IMR-90 (cell line): ENCODE data around the gene PRDM1. TPM values are rescaled to one million over a fixed set of nuclear protein-coding genes. Genes with fewer than 3 reads are reported as not detected.

ENCODE experiments used
- ATAC-seq: fragments of 200-7000 bp; cut with Tn5 transposase; 2 replicates; pipeline ENCODE4 v1.9.1; 2020; ENCODE audit warnings: low read depth, mild to moderate bottlenecking, moderate library complexity
- BruUV-seq: library from RNA; stranded (reverse); fragments of 400-500 nt; replicated peaks from 2 replicates; lab custom pipeline; 2021; lab: Mats Ljungman, UMichigan
- CTCF ChIA-PET: fragments of 300-600 bp; formaldehyde crosslinking; extraction: SDS; loops from one replicate; lab custom pipeline; 2021; ENCODE audit warnings: antibody characterized with exemption; lab: Yijun Ruan, JAX
- POLR2A ChIA-PET: fragments of 300-600 bp; sonication (Branson Sonifier 250); formaldehyde crosslinking; loops from one replicate; lab custom pipeline; 2022; ENCODE audit warnings: antibody characterized with exemption; ENCODE audit not compliant: unreplicated experiment; lab: Charles Lee
- DNase-seq: peaks from one replicate; pipeline ENCODE4 v3.0.0; 2013
- H2AFZ ChIP-seq: replicated peaks from 2 replicates; pipeline ENCODE3; 2013; ENCODE audit warnings: low read length, mild to moderate bottlenecking; ENCODE audit not compliant: poor library complexity
- H2AK5ac ChIP-seq: 2 replicates; pipeline ENCODE4 v1.6.1; 2013; ENCODE audit warnings: low read depth, low read length, inconsistent platforms
- H2AK9ac ChIP-seq: replicated peaks from 2 replicates; pipeline ENCODE3; 2013; ENCODE audit warnings: mild to moderate bottlenecking, low read depth, low read length, moderate library complexity; ENCODE audit not compliant: poor library complexity
- H2BK120ac ChIP-seq: 2 replicates; pipeline ENCODE4 v1.6.1; 2013; ENCODE audit warnings: low read depth, low read length, inconsistent platforms
- H2BK15ac ChIP-seq: 3 replicates; pipeline ENCODE4 v1.6.1; 2013; ENCODE audit warnings: low read depth, low read length, inconsistent platforms
- H2BK20ac ChIP-seq: 2 replicates; pipeline ENCODE4 v1.6.1; 2013; ENCODE audit warnings: low read depth, mild to moderate bottlenecking, inconsistent platforms, low read length, moderate library complexity
- H2BK5ac ChIP-seq: 2 replicates; pipeline ENCODE4 v1.6.1; 2013; ENCODE audit warnings: mild to moderate bottlenecking, low read depth, low read length, inconsistent platforms; ENCODE audit not compliant: poor library complexity, severe bottlenecking
- H3K14ac ChIP-seq: replicated peaks from 2 replicates; pipeline ENCODE4 v1.6.1; 2013; ENCODE audit warnings: low read depth, low read length, inconsistent platforms
- H3K18ac ChIP-seq: 2 replicates; pipeline ENCODE4 v1.6.1; 2013; ENCODE audit warnings: low read depth, low read length, control low read depth
- H3K23ac ChIP-seq: 2 replicates; pipeline ENCODE4 v1.6.1; 2013; ENCODE audit warnings: low read depth, low read length, inconsistent platforms
- H3K27ac ChIP-seq: 2 replicates; pipeline ENCODE4 v1.5.1; 2013; ENCODE audit warnings: mild to moderate bottlenecking, control low read depth, low read length; ENCODE audit not compliant: insufficient read depth
- H3K27me3 ChIP-seq: 2 replicates; pipeline ENCODE4 v1.6.1; 2013; ENCODE audit warnings: low read length; ENCODE audit not compliant: control insufficient read depth, insufficient read depth
- H3K36me3 ChIP-seq: 2 replicates; pipeline ENCODE4 v1.6.1; 2013; ENCODE audit warnings: low read length, mixed read lengths; ENCODE audit not compliant: control insufficient read depth, insufficient read depth
- H3K4ac ChIP-seq: 2 replicates; pipeline ENCODE4 v1.6.1; 2013; ENCODE audit warnings: low read depth, low read length, inconsistent platforms
- H3K4me1 ChIP-seq: 2 replicates; pipeline ENCODE4 v1.6.1; 2013; ENCODE audit warnings: low read length, mixed read lengths; ENCODE audit not compliant: control insufficient read depth, insufficient read depth
- H3K4me2 ChIP-seq: 2 replicates; pipeline ENCODE4 v1.6.1; 2013; ENCODE audit warnings: low read depth, mild to moderate bottlenecking, control low read depth, low read length, moderate library complexity
- H3K4me3 ChIP-seq: 2 replicates; pipeline ENCODE4 v1.5.1; 2013; ENCODE audit warnings: low read depth, mild to moderate bottlenecking, control low read depth, low read length, moderate library complexity; ENCODE audit not compliant: insufficient read depth
- H3K56ac ChIP-seq: 2 replicates; pipeline ENCODE4 v1.6.1; 2013; ENCODE audit warnings: low read length, inconsistent platforms; ENCODE audit not compliant: insufficient read depth; ENCODE audit errors: extremely low read depth
- H3K79me1 ChIP-seq, 2 experiments: 2 replicates each; pipeline ENCODE4 v1.6.1; 2013; ENCODE audit warnings: low read length in 2 of 2, inconsistent platforms in 1 of 2, low read depth in 1 of 2
- H3K9ac ChIP-seq: 2 replicates; pipeline ENCODE4 v1.6.1; 2013; ENCODE audit warnings: low read depth, low read length, control low read depth
- H3K9me1 ChIP-seq: 2 replicates; pipeline ENCODE4 v1.6.1; 2013; ENCODE audit warnings: low read length, inconsistent platforms; ENCODE audit not compliant: insufficient read depth
- H3K9me3 ChIP-seq: 2 replicates; pipeline ENCODE4 v1.6.1; 2013; ENCODE audit warnings: low read length; ENCODE audit not compliant: control insufficient read depth, insufficient read depth
- H4K20me1 ChIP-seq: 2 replicates; pipeline ENCODE4 v1.6.1; 2013; ENCODE audit warnings: low read length, inconsistent platforms; ENCODE audit not compliant: insufficient read depth
- H4K5ac ChIP-seq: 2 replicates; pipeline ENCODE4 v1.6.1; 2013; ENCODE audit warnings: mild to moderate bottlenecking, low read depth, low read length, control low read depth
- H4K8ac ChIP-seq, 2 experiments: 2 replicates each; pipeline ENCODE4 v1.6.1; 2013; ENCODE audit warnings: low read depth in 2 of 2, low read length in 2 of 2, control low read depth in 1 of 2, inconsistent platforms in 1 of 2
- H4K91ac ChIP-seq: 2 replicates; pipeline ENCODE4 v1.6.1; 2013; ENCODE audit warnings: low read depth, low read length, inconsistent platforms; ENCODE audit not compliant: insufficient read depth
- BHLHE40 ChIP-seq: fragments of 150-350 bp; IDR thresholded peaks from 2 replicates; pipeline ENCODE4 v1.6.1; 2016; ENCODE audit warnings: mild to moderate bottlenecking, low read depth, low read length
- CEBPB ChIP-seq: IDR thresholded peaks from 2 replicates; pipeline ENCODE4 v1.6.1; 2012; ENCODE audit warnings: low read depth, low read length, improper control_type of control experiment
- FOS ChIP-seq: fragments of 150-350 bp; IDR thresholded peaks from 2 replicates; pipeline ENCODE4 v1.6.1; 2016; ENCODE audit warnings: low read depth, low read length
- MAZ ChIP-seq: IDR thresholded peaks from 2 replicates; pipeline ENCODE4 v1.6.1; 2012; ENCODE audit warnings: low read depth, mild to moderate bottlenecking, low read length, improper control_type of control experiment, moderate library complexity, borderline replicate concordance
- MXI1 ChIP-seq: IDR thresholded peaks from 2 replicates; pipeline ENCODE4 v1.6.1; 2012; ENCODE audit warnings: low read depth, mild to moderate bottlenecking, low read length, moderate library complexity, borderline replicate concordance
- NFE2L2 ChIP-seq: fragments of 150-350 bp; IDR thresholded peaks from 2 replicates; pipeline ENCODE4 v1.6.1; 2016; ENCODE audit warnings: low read depth, mild to moderate bottlenecking, low read length
- POLR2A ChIP-seq: IDR thresholded peaks from 2 replicates; pipeline ENCODE4 v1.6.1; 2012; ENCODE audit warnings: mild to moderate bottlenecking, low read depth, low read length
- RAD21 ChIP-seq: IDR thresholded peaks from 2 replicates; pipeline ENCODE4 v1.6.1; 2012; ENCODE audit warnings: low read length, improper control_type of control experiment
- RFX5 ChIP-seq: IDR thresholded peaks from 2 replicates; pipeline ENCODE4 v1.8.0; 2012; ENCODE audit warnings: low read depth, mild to moderate bottlenecking, low read length, moderate library complexity
- SMC3 ChIP-seq: fragments of 150-350 bp; IDR thresholded peaks from 2 replicates; pipeline ENCODE4 v1.6.1; 2016; ENCODE audit warnings: low read depth, mild to moderate bottlenecking, antibody characterized with exemption, low read length, moderate library complexity
- WGBS, 2 experiments: methylation state at CpG; one replicate each; pipeline versions ENCODE4 v1.1.5 to v1.1.7; 2013; ENCODE audit warnings: missing lambda C conversion rate in 2 of 2; ENCODE audit not compliant: insufficient read length in 1 of 2; ENCODE audit errors: extremely low coverage in 2 of 2; 5-methylcytosine and 5-hydroxymethylcytosine counted together
- dilution Hi-C: fragments of 300-500 bp; cut with HindIII; formaldehyde crosslinking; loops from one replicate; pipeline ENCODE4 v1.14.3; 2018; ENCODE audit warnings: low sequenced_read_pairs; ENCODE audit not compliant: unreplicated experiment
- in situ Hi-C: fragments of 300-500 bp; cut with MboI; formaldehyde crosslinking; loops from 3 replicates; pipeline ENCODE4 v1.14.3; 2019; ENCODE audit warnings: low sequenced_read_pairs, inconsistent platforms, mixed read lengths
- intact Hi-C: fragments of 100-400 bp; cut with micrococcal nuclease; formaldehyde crosslinking; loops from 2 replicates; pipeline ENCODE4 v1.10.0; 2022
- polyA plus RNA-seq, 3 experiments: library from polyadenylated mRNA; depleted of rRNA; stranded (reverse); fragments of >200 nt; gene quantifications; 2 replicates each; pipeline ENCODE4 v1.2.3, GENCODE V29; 2012; ENCODE audit warnings: low replicate concordance in 1 of 3
- total RNA-seq: library from RNA; depleted of rRNA; stranded (reverse); fragments of >200 nt; gene quantifications from 2 replicates; pipeline ENCODE4 v1.2.3, GENCODE V29; 2012
- TF ChIP-seq, protein P1 (sequence below): fragments of 150-350 bp; IDR thresholded peaks from 2 replicates; pipeline ENCODE4 v1.6.1; 2017; ENCODE audit warnings: mild to moderate bottlenecking, antibody characterized with exemption, low read length, low read depth

Gene PRDM1
- total and polyA plus RNA-seq, 2 of the 4 experiments (the other 2 are of a cell fraction) = 2.3 to 3.0 TPM

DNA sequence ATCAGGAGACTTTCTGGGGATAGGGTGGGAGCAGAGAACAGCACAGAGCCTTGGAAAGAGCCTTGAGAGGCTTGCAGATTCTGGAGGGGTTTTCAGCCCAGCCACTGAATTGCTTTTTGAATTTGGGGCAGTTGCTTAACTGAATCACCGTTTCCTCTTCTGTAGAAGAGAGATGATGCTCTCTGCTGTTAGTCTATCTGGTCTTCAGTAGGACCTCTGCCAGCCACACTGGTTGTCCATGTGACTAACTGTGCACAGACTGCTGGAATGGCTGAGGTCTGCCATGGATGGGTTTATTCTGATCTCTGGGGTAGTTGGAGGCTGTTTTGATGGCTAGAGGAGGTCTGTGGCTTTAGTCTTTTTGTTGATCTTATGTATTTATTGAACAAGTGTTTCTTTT, 21.4 kb upstream of the PRDM1 start:
- Histone ChIP-seq H3K14ac (peak overlapping the region; percentile 85), H4K20me1 (no peaks in the 10 kb centered on the region), H3K36me3 (no peaks in the 10 kb centered on the region), H3K79me1 (no peaks in the 10 kb centered on the region), H3K4me3 (no peak overlapping the region), H3K56ac (no peak overlapping the region; the same call in 1 of the 2 replicates), H3K4me1 (peaks cover 4% of the 10 kb centered on the region; the same call in 1 of the 2 replicates), H3K9me1 (peaks cover 8% of the 10 kb centered on the region; the same call in 1 of the 2 replicates), H3K4ac (peak overlapping the region; percentile 85; the same call in 1 of the 2 replicates), H2BK20ac (peak overlapping the region; percentile 83), H4K5ac (no peak overlapping the region), H3K18ac (peak overlapping the region; percentile 29; the same call in 1 of the 2 replicates), H2AK9ac (peak overlapping the region; percentile 89), H2AFZ (peak overlapping the region; percentile 73), H3K9ac (no peak overlapping the region), H3K4me2 (no peak overlapping the region), H2BK15ac (peak overlapping the region; percentile 19; the same call in 1 of the 3 replicates), H2BK5ac (peak overlapping the region; percentile 7), H3K23ac (peak overlapping the region; percentile 48; the same call in 1 of the 2 replicates), H3K27me3 (no peaks in the 10 kb centered on the region), H2AK5ac (peak overlapping the region; percentile 63; the same call in 1 of the 2 replicates), H4K91ac (peak overlapping the region; percentile 4; the same call in 1 of the 2 replicates), H2BK120ac (peak overlapping the region; percentile 81), H3K27ac (no peak overlapping the region), H3K9me3 (no peaks in the 10 kb centered on the region), H4K8ac (peak overlapping the region in 1 of 2 experiments; percentile 71; a peak in 1 of 4 replicates)
- in situ Hi-C loops = no loop called here
- BruUV-seq = no TSS peak
- CTCF ChIA-PET = no interaction called here
- ATAC-seq = no peak
- POLR2A ChIA-PET = no interaction called here
- intact Hi-C loops = no loop called here
- 60% methylated on average over 1 of the region's 1 CpG; no CpG with 5 or more reads in 1 of the 2 experiments for WGBS, 2 experiments
- dilution Hi-C loops = no loop called here
- TF ChIP-seq MXI1 = no peak
- TF ChIP-seq FOS = no peak
- no peak for TF ChIP-seq BHLHE40
- TF ChIP-seq POLR2A = no peak
- TF ChIP-seq RAD21 = no peak
- no peak for TF ChIP-seq CEBPB
- no peak for TF ChIP-seq RFX5
- TF ChIP-seq, protein P1, sequence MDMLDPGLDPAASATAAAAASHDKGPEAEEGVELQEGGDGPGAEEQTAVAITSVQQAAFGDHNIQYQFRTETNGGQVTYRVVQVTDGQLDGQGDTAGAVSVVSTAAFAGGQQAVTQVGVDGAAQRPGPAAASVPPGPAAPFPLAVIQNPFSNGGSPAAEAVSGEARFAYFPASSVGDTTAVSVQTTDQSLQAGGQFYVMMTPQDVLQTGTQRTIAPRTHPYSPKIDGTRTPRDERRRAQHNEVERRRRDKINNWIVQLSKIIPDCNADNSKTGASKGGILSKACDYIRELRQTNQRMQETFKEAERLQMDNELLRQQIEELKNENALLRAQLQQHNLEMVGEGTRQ = no peak
- TF ChIP-seq SMC3 = no peak
- no peak for TF ChIP-seq MAZ
- no peak for TF ChIP-seq NFE2L2
- DNase-seq = peak; percentile 37
